Measurements from ENCODE around the gene RELN. TPM values are rescaled to one million over a fixed set of nuclear protein-coding genes. Genes with fewer than 3 reads are reported as not detected.

The RELN gene
- total RNA-seq, 1 donor from 2014 or later, result 3.8 TPM

- TF ChIP-seq, protein P1, sequence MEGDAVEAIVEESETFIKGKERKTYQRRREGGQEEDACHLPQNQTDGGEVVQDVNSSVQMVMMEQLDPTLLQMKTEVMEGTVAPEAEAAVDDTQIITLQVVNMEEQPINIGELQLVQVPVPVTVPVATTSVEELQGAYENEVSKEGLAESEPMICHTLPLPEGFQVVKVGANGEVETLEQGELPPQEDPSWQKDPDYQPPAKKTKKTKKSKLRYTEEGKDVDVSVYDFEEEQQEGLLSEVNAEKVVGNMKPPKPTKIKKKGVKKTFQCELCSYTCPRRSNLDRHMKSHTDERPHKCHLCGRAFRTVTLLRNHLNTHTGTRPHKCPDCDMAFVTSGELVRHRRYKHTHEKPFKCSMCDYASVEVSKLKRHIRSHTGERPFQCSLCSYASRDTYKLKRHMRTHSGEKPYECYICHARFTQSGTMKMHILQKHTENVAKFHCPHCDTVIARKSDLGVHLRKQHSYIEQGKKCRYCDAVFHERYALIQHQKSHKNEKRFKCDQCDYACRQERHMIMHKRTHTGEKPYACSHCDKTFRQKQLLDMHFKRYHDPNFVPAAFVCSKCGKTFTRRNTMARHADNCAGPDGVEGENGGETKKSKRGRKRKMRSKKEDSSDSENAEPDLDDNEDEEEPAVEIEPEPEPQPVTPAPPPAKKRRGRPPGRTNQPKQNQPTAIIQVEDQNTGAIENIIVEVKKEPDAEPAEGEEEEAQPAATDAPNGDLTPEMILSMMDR (conservative IDR thresholded peaks at IDR 0.05; ENCODE audit: low read depth, low read length), result no peak
- no peak overlapping the region for H3K4me3 ChIP-seq (ENCODE audit: low read depth, low read length)
- no peak for DNase-seq (ENCODE audit: low read depth)
Measured at GRCh38 chr7:103656221-103656620, 333.2 kb downstream of the RELN start.

GRCh38 chr7:103651593-103652377 is 337.7 kb downstream of the RELN start:
- no peak overlapping the region for H3K4me3 ChIP-seq (ENCODE audit: low read depth, low read length)
- TF ChIP-seq, protein P1 (conservative IDR thresholded peaks at IDR 0.05; ENCODE audit: low read depth, low read length), result no peak
- DNase-seq (ENCODE audit: low read depth), result no peak

DNA sequence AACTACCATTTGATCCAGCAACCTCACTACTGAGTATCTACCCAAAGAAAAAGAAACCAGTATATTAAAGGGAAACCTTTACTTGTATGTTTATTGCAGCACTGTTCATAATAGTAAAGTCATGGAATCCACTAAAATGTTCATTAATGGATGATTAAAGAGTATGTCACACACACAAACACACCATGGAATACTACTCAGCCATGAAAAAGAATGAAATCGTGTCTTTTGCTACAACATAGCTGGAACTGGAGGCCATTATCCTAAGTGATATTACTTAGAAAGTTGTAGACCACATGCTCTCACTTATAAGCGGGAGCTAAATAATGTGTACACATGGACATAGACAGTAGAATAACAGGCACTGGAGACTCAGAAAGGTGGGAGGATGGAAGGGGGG is 340.4 kb downstream of the RELN start:
- no peak overlapping the region for H3K4me3 ChIP-seq (ENCODE audit: low read depth, low read length)
- TF ChIP-seq, protein P1 (conservative IDR thresholded peaks at IDR 0.05; ENCODE audit: low read depth, low read length), result no peak
- DNase-seq (ENCODE audit: low read depth), result no peak

GRCh38 chr7:103648135-103648534 is 341.3 kb downstream of the RELN start:
- H3K4me3 ChIP-seq (ENCODE audit: low read depth, low read length), result no peak overlapping the region
- no peak for DNase-seq (ENCODE audit: low read depth)
- TF ChIP-seq, protein P1 (conservative IDR thresholded peaks at IDR 0.05; ENCODE audit: low read depth, low read length), result no peak

DNA sequence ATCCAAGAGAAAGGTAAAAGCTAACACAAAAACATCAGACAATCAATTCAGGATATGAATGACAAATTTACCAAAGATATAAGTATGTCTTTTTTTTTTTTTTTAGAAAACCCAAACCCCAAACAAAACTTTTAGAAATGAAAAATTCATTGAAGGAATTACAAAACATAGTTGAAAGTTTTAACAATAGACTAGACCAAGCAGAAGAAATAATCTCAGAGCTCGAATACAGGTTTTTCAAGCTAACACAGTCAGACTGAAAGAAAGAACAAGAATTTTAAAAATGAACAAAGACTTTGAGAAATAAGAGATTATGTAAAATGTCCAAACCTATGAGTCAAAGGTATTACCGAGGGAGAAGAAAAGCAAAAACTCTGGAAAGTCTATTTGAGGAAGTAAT is 345.1 kb downstream of the RELN start:
- TF ChIP-seq, protein P1 (conservative IDR thresholded peaks at IDR 0.05; ENCODE audit: low read depth, low read length), result no peak
- no peak for DNase-seq (ENCODE audit: low read depth)
- no peak overlapping the region for H3K4me3 ChIP-seq (ENCODE audit: low read depth, low read length)

GRCh38 chr7:103640031-103640779 is 349.3 kb downstream of the RELN start:
- no peak for DNase-seq (ENCODE audit: low read depth)
- no peak overlapping the region for H3K4me3 ChIP-seq (ENCODE audit: low read depth, low read length)
- TF ChIP-seq, protein P1 (conservative IDR thresholded peaks at IDR 0.05; ENCODE audit: low read depth, low read length), result no peak
